Measurements from ENCODE around the gene LRRC32. TPM values are rescaled to one million over a fixed set of nuclear protein-coding genes. Genes with fewer than 3 reads are reported as not detected.

The LRRC32 gene
- total RNA-seq, 1 donor from 2014 or later: 111 TPM

GRCh38 chr11:76698321-76699043, 27.9 kb upstream of the LRRC32 start:
- Histone ChIP-seq H3K36me3 (no peaks in the 10 kb centered on the region), H3K9me3 (no peaks in the 10 kb centered on the region), H3K4me3 (no peak overlapping the region), H3K27ac (no peak overlapping the region), H3K4me1 (no peaks in the 10 kb centered on the region), H3K27me3 (no peaks in the 10 kb centered on the region)
- no peak for DNase-seq
- intact Hi-C loops (cut with DNase I): no loop called here
- TF ChIP-seq CTCF (IDR thresholded peaks at IDR 0.05): peak; percentile 20
- ATAC-seq: no peak

- intact Hi-C loops (cut with DNase I): no loop called here
Observed at GRCh38 chr11:76696756-76697155, 26.2 kb upstream of the LRRC32 start.

DNA sequence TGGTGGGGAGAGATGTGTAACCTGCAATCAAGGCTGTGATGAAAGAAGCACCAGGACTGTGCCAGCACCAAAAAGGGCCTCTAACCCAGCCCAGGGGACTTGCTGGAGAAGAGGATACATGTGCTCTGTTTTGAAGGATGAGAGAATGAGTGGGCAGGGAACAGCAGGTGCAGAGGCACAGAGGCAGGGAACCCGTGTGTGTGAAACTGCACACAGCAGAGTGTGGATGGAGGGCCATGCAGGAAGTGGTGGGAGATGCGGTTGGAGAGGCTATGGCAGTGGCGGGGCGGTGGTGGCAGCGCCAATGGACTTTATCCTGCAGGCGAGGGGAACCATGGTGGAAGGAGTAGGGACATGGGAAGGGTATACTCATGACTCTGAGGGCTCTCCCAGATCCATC, 25.2 kb upstream of the LRRC32 start:
- intact Hi-C loops (cut with DNase I): no loop called here
- Histone ChIP-seq H3K36me3 (no peaks in the 10 kb centered on the region), H3K27me3 (no peaks in the 10 kb centered on the region), H3K4me3 (no peak overlapping the region), H3K27ac (no peak overlapping the region), H3K9me3 (no peaks in the 10 kb centered on the region), H3K4me1 (no peaks in the 10 kb centered on the region)
- no peak for ATAC-seq
- TF ChIP-seq CTCF (IDR thresholded peaks at IDR 0.05): no peak
- no peak for DNase-seq

More at GRCh38 chr11:76696756-76697155, 26.2 kb upstream of the LRRC32 start:
- Histone ChIP-seq H3K36me3 (no peaks in the 10 kb centered on the region), H3K9me3 (no peaks in the 10 kb centered on the region), H3K27me3 (no peaks in the 10 kb centered on the region), H3K4me1 (no peaks in the 10 kb centered on the region), H3K4me3 (no peak overlapping the region), H3K27ac (no peak overlapping the region)
- no peak for DNase-seq
- no peak for ATAC-seq
- no peak for TF ChIP-seq CTCF (IDR thresholded peaks at IDR 0.05)

DNA sequence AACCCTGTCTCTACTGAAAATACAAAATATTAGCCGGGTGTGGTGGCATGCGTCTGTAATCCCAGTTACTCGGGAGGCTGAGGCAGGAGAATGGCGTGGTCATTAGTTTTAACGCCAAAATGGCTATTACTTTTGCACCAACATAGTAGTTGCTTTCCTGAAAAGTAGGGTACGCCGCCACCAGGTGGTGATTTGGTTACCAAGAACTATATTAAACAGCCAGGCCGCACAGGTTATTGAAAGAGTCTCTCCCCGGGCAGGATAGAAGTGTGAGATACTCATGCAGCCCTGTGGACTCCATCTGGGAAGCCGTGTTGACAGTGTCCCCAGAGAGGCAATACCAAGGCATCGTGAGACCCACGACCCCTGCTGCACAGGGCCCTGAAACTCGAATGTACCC, 24.6 kb upstream of the LRRC32 start:
- Histone ChIP-seq H3K27me3 (no peaks in the 10 kb centered on the region), H3K36me3 (no peaks in the 10 kb centered on the region), H3K27ac (no peak overlapping the region), H3K9me3 (no peaks in the 10 kb centered on the region), H3K4me3 (no peak overlapping the region), H3K4me1 (peaks cover 4% of the 10 kb centered on the region)
- ATAC-seq (no peak), DNase-seq (no peak)
- TF ChIP-seq CTCF (IDR thresholded peaks at IDR 0.05): no peak
- intact Hi-C loops (cut with DNase I): no loop called here

DNA sequence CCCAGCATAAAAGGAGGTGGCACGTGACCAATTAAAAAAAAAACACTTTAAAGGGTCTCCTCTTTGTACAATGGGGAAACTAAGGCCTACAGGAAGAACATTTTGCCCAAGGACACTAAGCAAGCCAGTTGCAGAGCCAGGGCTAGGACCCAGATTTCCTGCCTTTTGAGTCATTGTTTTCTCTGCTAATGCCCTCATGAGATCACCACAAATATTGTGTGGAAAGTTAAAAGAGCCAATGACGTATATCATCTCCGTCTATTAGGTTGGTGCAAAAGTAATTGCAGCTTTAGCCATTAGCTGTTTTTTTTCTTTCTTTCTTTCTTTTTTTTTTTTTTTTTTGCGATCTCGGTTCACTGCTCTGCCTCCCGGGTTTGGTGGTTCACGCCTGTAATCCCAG, 24.1 kb upstream of the LRRC32 start:
- ATAC-seq (no peak), DNase-seq (no peak)
- peaks cover 5% of the 10 kb centered on the region for H3K4me1 ChIP-seq
- no peak overlapping the region for H3K27ac ChIP-seq
- H3K9me3 ChIP-seq: no peaks in the 10 kb centered on the region
- H3K27me3 ChIP-seq: no peaks in the 10 kb centered on the region
- no peak for TF ChIP-seq CTCF (IDR thresholded peaks at IDR 0.05)
- intact Hi-C loops (cut with DNase I): no loop called here
- no peaks in the 10 kb centered on the region for H3K36me3 ChIP-seq
- no peak overlapping the region for H3K4me3 ChIP-seq

- Histone ChIP-seq H3K4me3 (no peak overlapping the region), H3K27me3 (no peaks in the 10 kb centered on the region), H3K9me3 (no peaks in the 10 kb centered on the region), H3K27ac (no peak overlapping the region), H3K4me1 (peaks cover 5% of the 10 kb centered on the region), H3K36me3 (no peaks in the 10 kb centered on the region)
- intact Hi-C loops (cut with DNase I): no loop called here
- DNase-seq (no peak), ATAC-seq (no peak)
- TF ChIP-seq CTCF (IDR thresholded peaks at IDR 0.05): no peak
Observed at GRCh38 chr11:76693806-76694205, 23.3 kb upstream of the LRRC32 start.

Measured in upper lobe of right lung (tissue), 1 donor.